Peyer's patch (tissue), 4 donors: Measurements from ENCODE around the gene NKD1.

Experiments
- POLR2A ChIP-seq, 2 donors: fragments of 450-650 bp; IDR thresholded peaks; one replicate each; pipeline ENCODE4 v1.5.1; 2017; ENCODE audit warnings: antibody characterized with exemption in 2 of 2, mild to moderate bottlenecking in 2 of 2, moderate library complexity in 2 of 2
- TF ChIP-seq, protein P1 (sequence below), 6 experiments: fragments of 450-650 bp in 4 of 6; fragments of 200-600 bp in 2 of 6; sonication (generic) in 1 of 6; IDR thresholded peaks; one replicate each; pipeline ENCODE4 v1.5.1; 2017 to 2019; ENCODE audit warnings: antibody characterized with exemption in 6 of 6, mild to moderate bottlenecking in 3 of 6, moderate library complexity in 1 of 6

DNA sequence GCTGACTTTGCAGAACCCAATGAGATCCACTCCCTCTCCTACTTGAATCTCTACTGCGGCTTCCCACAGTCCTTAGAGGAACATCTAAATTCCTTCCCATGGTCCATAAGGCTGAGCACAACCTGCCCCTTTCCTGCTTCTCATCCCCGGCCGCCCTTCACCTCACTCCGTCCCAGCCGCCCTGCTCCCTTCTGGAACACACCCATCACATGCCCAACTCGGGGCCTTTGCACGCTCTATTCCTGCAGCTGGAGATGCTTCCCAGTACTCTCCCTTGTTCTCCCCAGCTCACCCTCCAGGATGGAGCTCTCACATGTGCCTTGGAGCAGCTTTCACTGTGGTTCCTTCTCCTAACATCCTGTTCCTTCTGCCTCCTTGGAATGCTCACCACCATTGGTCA is 23.6 kb downstream of the NKD1 start:
- TF ChIP-seq, protein P1, sequence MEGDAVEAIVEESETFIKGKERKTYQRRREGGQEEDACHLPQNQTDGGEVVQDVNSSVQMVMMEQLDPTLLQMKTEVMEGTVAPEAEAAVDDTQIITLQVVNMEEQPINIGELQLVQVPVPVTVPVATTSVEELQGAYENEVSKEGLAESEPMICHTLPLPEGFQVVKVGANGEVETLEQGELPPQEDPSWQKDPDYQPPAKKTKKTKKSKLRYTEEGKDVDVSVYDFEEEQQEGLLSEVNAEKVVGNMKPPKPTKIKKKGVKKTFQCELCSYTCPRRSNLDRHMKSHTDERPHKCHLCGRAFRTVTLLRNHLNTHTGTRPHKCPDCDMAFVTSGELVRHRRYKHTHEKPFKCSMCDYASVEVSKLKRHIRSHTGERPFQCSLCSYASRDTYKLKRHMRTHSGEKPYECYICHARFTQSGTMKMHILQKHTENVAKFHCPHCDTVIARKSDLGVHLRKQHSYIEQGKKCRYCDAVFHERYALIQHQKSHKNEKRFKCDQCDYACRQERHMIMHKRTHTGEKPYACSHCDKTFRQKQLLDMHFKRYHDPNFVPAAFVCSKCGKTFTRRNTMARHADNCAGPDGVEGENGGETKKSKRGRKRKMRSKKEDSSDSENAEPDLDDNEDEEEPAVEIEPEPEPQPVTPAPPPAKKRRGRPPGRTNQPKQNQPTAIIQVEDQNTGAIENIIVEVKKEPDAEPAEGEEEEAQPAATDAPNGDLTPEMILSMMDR (IDR thresholded peaks at IDR 0.05), result no peak
- TF ChIP-seq POLR2A (IDR thresholded peaks at IDR 0.05), result no peak
